GM21619 (cell line): Measurements from ENCODE around the gene KLF3.

Experiments
- ATAC-seq: cut with Tn5 transposase; IDR thresholded peaks from one replicate; pipeline ENCODE4 v1.9.1; 2021; ENCODE audit not compliant: unreplicated experiment

The KLF3 gene

DNA sequence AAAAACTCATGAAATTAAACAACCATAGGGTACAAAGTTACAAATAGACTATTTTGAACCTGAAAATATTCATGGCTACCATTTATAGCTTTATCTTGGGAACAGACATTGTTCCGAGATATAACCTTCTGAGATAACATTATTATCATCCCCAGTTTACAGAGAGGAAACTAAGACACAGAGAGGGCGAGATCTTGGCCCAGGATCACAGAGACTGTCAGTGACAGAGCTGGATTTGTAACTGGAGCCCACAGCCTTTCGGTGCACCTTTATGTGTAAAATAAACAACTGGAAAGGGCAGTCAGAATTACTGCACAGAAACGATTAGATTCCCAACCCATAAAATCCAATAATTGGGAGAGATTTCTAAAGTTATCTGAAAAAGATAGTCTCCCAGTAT lies 28.4 kb downstream of the KLF3 start:
- no peak for ATAC-seq

DNA sequence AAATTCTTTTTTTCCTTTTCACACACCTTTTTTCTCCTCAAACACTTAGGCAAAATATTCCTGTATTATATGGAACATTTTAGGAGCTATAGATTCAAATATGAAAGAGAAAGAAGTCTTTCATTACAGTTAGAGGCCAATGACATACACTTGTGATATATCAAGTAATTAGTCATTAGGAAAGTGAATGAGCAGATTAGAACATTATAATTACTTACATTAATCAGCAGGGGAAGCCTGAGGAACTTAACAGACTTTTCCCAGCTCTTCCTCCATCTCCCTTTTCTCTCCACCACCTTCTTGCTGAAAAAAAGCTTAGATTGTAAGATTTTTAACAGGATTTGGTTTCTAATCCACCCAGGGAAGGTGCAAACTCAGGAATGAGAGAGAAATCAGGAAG lies 29.6 kb downstream of the KLF3 start:
- ATAC-seq = no peak

DNA sequence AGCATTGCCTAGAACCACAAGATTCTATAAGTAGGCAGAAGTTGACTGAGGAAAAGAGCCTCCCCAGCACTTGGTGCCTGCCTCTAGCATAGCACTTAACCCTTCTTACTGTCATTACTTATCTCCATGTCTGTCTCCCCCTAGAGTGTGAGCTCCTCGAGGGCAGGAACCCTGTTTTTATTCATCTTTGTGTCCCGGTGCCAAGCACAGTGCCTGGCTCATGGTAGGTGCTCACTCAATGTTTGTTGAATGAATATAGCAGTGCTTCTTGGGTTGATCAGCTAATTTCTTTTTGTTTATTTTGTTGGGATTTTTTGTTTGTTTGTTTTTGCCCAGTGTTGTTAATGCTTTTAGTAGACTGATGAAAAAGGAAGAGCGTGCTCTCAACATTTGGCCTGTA lies 30.3 kb downstream of the KLF3 start:
- no peak for ATAC-seq

DNA sequence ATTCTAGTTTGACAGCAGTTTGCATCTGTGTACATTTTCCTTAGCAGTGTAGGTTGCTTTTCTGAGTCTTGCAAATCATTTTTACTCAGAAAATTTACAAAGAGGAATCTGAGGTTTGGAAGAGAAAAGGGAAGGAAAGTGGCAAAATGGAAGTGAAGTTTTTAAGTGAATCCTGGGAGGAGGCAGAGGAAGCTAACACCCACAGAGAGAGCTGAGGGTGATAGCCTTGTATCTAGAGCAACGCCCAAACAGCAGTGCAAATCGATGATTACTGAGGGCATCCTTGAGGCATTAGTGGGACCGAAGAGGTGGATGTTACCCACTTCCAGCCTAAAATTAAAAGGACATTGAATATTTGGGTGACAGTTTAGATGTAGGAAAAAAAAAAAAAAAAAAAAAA lies 31.8 kb downstream of the KLF3 start:
- ATAC-seq = no peak

GRCh38 chr4:38696697-38697096 lies 32.7 kb downstream of the KLF3 start:
- ATAC-seq = no peak

- no peak for ATAC-seq
Observed at GRCh38 chr4:38698176-38698575, 34.2 kb downstream of the KLF3 start.

DNA sequence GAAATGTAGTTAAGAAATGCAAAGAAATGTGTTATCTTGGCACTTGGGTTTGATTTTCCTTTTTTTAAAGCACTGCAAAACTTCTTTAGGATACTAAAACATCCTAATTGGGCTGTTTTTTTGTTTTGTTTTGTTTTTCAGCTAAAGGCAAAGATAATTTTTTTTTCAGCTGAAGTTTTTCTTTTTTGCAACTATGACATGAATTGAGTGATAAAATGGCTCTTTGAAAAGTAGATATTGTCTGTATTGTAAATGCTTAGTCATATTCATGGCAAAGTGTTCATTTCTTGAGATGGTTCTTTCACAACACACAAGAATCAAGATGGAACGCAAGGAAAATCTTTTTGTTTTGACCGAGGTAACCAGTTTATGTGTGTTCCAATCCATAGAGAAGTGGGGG lies 35.1 kb downstream of the KLF3 start:
- ATAC-seq = no peak

DNA sequence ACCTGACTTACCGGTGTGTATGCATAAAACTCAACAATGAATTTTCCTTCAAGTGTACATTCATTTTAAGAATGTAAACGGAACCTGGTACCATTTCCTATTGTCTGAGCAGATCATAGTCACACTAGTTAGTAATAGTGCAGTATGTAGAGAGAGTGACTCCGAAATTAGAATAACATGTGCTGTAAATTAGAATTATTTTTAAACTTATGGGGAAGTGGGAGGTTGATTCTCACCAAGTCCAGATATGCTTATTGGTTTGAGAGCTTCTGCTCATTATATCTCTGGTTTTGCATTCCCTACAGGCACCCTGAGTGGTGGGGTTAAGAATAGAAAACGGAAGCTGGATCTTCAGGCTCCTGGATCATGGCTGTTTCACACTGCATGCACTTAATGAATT lies 39.6 kb downstream of the KLF3 start:
- ATAC-seq = no peak

- no peak for ATAC-seq
Observed at GRCh38 chr4:38704622-38705154, 40.7 kb downstream of the KLF3 start.

DNA sequence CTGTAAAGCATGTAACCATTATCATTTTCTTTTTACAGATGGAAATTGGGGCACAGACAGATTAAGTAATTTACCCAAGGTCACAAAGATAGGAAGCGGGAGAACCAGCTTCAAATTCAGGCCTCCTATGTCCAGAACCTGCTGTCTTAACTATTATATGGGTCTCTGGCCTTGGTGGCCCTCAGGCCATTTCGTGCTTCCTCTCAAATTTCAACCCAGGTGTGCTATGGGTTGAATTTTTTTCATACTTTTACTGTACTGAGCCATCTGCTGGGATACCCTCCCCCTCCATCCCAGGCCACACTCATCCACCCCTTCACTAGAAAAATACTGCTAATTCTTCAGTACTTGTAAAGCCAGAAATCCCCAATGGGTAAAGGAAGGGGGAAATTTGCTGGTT lies 42.3 kb downstream of the KLF3 start:
- ATAC-seq = no peak

DNA sequence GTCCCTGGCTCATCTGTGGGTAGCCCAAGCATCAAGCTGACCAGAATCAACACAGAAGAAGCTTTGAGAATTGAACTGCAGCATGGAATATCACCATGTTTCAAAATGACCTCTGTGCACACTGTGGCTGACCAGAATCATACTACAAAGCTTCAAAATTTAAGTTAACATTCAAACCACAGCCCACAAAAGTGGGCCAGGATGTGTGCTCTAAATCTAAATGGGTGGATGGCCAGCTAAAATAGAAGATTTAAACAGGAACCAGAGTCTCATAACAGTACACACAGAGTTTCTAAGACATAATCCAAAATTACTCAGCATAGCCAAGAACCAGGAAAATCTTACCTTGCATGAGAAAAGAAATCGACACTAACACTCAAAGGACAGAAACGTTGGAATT lies 46.1 kb downstream of the KLF3 start:
- peak; percentile 73 for ATAC-seq

DNA sequence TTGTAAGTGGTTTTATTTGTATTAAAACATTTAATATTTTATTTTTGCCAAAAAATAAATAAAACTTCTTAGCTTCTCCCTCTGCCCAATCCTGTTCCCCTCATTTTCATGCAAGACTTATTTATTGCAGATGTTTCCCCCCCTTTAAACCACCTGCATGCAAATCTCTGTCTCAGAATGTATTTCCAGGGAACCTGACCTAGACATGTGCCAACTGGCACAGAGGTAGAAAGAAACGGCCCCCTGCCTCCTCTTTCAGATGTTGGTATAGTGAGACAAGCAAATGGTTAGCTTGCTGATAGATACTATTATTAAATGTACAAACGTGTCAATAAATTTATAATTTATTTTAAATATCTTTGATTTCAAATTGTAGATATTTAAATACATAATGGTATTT lies 47.1 kb downstream of the KLF3 start:
- ATAC-seq = no peak

DNA sequence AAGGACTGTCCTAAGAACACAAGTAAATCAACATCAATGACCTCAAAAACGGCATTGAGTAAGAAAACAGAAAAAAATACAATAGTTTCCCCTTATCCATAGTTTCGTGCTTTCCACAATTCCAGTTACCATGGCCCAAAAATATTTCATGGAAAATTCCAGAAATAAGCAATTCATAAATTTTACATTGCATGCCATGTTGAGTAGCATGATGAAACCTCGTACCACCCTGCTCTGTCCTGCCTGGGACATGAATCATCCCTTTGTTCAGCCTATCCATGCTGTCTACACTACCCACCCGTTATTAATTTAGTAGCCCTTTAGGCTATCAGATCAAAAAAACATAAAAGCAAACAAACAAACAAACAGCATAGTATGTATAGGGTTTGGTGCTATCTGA lies 51.1 kb downstream of the KLF3 start:
- no peak for ATAC-seq

DNA sequence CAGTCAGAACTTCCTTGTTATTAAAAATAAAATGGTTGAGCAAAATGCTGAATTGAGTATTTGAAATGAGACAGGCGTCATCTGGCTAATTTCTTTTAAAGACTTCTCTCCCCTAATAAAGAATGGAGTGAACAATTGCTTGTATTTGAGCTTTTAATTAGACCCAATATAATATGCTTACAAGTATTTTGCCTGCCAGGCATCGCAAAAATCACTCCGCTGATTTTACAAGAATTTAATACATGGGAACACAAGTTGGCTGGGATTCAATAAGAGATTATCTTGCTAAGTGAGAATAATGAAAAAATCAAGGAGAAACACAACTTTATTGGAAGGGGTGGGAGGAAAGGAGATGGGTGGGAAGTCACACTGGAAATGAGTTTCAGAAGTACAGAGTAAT lies 52.3 kb downstream of the KLF3 start:
- ATAC-seq = no peak

DNA sequence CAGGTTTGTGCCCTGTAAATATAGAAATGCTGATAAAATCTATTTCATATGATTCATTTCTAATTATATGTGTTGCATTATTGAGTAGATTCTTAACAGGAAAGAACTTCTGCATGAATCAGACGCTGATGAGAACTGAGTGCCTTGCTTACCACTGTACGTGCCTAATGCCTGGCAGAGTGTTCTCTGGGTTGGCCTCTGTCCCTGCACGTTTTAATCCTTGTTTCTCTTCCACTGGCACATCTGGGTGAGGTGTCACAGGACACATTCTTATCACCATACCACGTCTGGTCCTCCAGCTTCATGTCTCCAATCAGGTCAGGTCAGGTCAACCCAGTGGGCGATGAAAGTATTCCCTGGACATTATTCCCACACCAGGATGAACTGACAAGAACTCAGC lies 53.6 kb downstream of the KLF3 start:
- ATAC-seq = no peak

GRCh38 chr4:38723114-38723513 lies 59.1 kb downstream of the KLF3 start:
- ATAC-seq = no peak

DNA sequence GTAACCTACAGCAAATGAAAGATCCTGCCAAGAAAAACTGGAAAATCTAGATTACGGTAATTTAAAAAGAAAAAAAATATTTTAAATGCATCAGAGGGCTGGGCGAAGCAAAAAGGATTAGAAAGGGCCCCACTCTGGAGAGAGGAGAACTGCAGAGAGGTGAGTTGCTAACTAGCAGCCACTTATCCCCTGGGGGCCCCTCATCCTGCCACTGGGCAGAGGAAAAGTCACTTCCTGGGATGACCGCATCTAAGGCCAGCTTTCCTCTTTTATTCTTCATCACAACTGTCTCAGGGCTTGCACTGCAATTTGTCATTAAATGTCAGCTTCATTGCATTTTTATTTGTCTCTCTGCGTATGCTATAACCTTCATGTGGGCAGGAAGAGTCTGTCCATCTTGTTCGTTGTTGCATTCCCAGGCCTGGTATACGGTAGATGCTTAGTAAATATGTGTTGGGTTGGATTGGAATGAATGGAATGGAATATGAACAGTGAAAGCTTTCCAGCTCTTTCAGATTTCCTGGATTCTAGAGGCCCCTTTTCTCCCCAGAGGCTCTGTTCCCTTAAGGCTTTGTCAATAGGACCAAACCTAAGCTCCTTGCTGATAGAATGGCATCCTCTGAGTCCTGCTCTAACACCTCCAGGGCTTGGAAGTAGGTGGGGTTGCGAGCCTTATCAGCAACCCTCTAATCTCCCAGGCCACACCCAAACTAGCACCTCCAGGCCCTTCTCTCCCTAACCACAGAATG lies 59.9 kb downstream of the KLF3 start:
- no peak for ATAC-seq

DNA sequence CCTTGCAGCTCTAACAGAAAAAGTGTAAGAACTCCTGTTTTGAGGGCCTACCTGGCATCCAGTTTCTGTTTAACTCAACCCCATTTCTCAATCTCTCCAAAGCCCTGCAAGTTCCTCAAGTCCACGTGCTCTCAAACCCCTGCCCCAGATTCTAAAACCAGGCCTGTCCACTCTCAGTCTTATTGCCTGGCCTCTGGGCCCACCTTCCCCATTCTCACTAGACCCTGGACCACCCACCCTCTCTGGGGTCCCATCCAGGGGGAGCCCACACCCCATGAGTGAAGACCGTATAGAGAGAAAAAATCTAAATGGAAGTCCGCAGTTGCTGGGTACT lies 60.4 kb downstream of the KLF3 start:
- no peak for ATAC-seq

DNA sequence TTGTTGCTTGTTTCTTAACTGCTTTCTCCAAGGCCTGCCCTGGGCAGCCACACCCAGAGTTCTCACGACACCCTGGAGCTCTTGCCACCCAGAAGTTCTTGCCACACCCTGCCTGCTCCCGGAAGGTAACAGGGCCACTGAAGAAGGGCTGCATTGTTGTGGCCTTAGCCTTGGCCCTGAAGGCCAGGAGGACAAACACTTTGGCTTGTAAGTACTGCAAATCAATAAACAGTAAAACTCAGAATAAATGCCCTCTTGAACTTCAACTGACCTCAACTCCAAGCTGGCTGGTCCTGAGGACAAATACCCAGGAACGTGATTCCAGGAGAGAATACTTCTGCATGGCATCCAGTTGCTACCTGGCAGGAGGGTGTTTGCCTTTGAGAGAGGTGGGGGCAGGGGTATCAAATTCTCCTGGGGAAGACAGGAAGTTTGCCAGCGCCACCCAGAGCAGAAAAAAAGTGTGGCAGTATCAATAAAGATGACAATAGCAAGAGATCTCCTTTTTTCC lies 64.7 kb downstream of the KLF3 start:
- ATAC-seq = no peak

GRCh38 chr4:38730493-38730829 lies 66.5 kb downstream of the KLF3 start:
- ATAC-seq = no peak

- peak; percentile 81 for ATAC-seq
Observed at GRCh38 chr4:38730830-38731646, 67.0 kb downstream of the KLF3 start.

GRCh38 chr4:38733663-38734062 lies 69.7 kb downstream of the KLF3 start:
- no peak for ATAC-seq
